HG03558 (cell line): ENCODE measurements around the gene ZCCHC3.
A peak's percentile ranks its signal among the peaks of the same experiment; 100 is the strongest.

Source experiments
- ATAC-seq: cut with Tn5 transposase; IDR thresholded peaks from one replicate; pipeline ENCODE4 v1.9.1; 2021; ENCODE audit warnings: moderate number of reproducible peaks; ENCODE audit not compliant: unreplicated experiment; ENCODE audit errors: extremely low read depth

ZCCHC3 gene

DNA sequence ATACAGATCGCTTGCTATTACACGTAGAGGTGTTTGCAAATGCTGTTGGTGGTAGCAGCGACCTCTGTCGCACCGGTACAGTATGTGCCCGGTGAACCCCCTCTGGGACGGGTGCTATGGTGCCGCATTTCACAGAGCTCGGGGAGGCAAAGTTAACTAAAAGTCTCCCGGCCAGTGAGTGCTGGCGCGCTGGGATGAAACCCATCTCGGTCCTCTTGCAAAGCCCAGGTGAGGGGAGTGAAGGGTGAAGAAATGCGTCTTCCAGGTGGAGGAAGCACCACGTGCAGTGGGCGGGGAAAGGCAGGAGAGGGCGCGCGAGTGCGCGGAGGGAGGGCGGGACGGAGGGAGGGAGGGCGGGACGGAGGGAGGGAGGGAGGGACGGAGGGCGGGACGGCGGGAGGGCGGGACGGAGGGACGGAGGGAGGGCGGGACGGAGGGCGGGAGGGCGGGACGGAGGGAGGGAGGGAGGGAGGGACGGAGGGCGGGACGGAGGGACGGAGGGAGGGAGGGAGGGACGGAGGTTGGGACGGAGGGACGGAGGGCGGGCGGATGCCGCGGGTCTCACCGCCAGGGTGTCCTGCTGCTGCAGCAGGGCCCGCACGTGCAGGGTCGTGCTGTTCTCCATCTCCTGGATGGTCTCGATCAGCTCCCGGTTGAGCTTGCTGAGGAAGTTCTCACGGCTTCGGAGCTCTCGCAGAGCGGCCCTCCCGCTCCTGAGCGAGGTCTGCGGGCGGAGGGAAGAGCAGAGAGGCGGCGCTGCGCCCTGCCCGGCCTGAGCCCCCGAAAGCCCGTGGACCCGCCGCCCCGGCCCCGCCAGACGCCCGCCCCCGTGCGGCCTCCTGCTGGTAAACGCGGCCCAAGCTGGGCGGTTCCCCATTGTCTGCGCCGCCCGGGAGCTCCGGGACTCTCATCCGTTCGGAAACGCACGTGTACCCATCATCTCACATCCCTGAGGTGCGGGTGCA is 18.5 kb upstream of the ZCCHC3 start:
- no peak for ATAC-seq

DNA sequence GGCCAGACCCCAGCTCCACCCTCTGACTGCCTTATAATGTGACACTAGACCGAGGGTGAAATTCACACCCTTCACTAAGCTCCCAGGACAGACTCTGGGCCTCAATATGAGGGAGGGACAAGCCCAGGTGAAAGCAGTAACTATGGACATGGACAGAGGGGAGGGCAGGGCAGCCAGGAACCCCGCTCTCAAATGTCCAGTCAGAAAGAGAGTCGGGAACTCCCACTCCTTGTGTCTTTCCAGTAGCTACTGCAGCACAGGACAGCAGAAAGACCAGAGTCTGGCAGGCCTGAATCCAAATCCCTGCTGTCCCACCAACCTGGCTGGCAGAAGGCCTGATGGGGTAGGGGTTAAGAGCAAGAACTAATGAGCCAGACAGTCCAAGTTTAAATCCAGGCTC is 13.2 kb upstream of the ZCCHC3 start:
- ATAC-seq = no peak

DNA sequence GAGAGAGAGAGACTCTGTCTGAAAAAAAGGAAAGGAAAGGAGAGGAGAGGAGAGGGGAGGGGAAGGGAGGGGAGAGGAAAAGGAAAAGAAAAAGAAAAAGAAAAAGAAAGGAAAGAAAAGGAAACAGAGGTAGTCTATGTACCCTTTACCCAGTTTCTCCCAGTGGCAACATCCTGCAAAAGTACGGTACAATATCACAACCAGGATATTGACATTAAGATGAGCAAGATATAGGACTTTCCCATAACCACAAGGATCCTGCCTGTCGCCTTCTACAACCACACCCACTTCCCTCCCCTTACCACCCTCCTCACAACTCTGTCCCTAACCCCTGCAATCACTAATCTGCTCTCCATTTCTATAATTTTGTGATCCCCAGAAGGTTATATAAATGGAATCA is 10.9 kb upstream of the ZCCHC3 start:
- ATAC-seq = no peak

DNA sequence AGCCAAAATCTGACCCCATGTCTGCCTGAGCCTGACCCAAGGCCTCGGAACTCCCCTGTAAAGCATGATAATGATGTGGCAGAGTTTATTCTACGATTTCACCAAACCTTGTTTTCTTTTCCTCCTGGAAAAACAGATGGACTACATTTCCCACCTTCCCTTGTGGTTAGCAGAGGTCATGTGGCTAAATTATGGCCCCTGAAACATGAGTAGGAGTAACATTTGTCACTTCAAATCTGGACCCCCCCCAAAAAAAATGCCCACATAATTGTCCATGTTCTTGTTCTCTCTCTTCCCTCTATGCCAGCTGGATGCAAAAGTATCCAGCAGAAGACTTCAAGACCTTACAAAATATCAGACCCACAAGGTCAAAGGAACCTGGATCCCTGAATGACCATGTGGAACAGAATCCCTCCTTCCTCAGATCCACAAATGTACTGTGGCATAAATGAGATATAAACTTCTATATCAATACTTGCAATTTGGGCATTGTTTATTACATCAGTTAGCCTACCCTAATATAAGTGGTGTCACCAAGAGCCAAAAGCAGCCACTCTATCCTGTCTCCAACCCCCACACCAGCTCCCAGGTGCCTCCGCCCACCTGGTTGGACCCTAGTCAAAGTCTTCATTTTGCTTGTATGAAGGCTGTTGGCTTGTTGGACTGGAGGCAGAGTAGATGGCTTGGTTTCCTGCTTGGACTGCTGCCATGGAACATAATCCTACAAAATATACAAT is 8.2 kb upstream of the ZCCHC3 start:
- no peak for ATAC-seq

DNA sequence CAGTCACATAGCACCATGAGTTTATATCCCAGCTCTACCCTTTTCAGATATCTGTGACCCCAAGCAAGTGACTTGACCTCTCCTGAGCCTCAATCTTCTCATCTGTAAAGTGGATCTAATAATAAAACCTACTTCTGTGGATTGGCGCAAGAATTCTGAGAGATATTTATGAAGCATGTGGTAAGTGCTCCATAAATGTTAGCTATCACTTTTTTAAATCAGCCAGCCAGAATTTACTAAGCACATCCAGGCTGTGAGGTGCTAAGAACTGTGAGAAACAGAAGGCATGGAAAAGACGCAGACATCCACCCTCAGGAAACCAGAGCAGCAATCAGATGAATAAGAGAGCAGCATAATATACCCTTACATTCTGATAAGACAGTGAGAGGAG is 7.7 kb upstream of the ZCCHC3 start:
- no peak for ATAC-seq

DNA sequence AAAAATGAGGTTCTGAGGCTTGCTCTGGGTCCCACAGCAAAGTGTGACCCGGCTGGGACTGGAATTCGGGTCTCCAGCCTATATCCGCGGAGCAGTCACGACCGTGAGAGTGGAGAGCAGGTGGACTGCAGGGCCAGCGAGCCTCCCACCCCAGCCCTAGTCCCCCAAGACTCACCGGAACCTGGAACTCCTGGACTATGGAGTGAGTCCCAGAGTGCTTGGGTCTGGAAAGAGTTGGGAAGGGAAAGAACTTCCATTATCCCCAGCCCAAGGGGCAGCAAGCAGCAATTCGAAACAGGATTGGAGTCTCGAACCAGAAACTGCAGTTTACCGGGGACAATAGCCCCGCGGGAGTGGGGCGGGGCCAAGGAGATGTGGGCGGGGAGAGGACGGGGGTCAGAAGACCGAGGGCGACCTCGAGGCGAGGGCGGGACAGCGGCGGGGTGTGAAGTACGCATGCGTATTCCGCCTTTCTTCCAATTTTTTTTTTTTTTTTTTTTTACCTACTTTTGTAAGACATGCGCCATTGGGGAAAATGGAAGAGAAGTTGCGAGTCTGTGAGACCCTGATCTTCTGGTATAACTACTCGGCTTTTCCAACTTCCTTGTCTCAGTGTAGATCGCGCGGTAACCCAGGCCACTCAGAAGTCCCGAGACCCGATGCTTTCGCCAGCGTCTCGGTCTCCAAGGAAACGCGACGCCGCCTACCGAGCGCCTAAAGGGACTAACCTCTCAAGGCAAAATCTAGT is 7.1 kb upstream of the ZCCHC3 start, which contains the start of gene C20orf96:
C20orf96 (minus strand) TSS at position 667 of the 748 bp plus-strand sequence; CDS start at position 527, 140 bp downstream.
- no peak for ATAC-seq

DNA sequence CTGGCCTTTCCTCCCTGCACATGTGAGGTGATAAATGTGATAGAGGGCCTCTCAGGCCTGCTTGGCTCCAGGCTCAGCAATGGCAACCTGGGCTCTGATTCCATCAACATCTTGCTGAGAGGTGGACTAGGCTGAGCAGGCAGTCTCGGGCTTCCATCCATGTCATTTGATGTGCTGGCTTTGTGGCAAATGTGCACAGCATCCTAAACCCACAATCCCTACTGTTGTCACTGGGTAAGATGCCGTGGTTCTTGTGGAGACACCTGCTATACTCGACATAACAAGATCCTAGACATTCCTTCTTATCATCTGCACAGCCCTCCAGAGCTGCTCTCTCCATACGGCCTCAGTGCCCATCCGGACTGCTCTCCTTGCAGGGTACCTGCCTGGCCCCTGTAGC is 2.8 kb upstream of the ZCCHC3 start:
- ATAC-seq = no peak

DNA sequence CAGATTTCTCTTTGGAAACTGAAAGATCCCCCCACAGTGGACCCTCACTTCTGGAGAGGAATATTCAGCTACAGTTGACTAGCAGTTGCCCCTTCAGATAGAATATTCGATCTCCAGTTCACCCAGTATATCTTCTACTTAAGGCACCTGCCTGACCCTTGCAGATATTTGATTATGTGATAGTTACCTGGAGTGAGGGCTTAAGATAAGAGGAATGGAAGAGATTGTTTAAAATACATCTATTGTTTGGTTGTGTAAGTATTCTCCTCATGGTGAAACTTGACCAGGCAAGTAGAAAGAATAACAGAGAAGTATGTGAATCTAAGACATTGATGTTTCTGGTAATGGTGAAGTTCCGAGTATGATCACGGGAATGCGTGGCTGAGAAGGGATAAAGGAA is 1.6 kb upstream of the ZCCHC3 start:
- ATAC-seq = no peak

DNA sequence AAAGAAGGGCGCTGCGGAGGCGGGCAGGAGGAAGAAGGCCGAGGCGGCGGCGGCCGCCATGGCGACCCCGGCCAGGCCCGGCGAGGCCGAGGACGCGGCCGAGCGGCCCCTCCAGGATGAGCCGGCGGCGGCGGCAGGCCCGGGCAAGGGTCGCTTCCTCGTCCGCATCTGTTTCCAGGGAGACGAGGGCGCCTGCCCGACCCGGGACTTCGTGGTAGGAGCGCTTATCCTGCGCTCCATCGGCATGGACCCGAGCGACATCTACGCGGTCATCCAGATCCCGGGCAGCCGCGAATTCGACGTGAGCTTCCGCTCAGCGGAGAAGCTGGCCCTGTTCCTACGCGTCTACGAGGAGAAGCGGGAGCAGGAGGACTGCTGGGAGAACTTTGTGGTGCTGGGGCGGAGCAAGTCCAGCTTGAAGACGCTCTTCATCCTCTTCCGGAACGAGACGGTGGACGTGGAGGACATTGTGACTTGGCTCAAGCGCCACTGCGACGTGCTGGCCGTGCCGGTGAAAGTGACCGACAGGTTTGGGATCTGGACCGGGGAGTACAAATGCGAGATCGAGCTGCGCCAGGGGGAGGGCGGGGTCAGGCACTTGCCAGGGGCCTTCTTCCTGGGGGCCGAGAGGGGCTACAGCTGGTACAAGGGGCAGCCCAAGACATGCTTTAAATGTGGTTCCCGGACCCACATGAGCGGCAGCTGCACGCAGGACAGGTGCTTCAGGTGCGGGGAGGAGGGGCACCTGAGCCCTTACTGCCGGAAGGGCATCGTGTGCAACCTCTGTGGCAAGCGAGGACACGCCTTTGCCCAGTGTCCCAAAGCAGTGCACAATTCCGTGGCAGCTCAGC is 780 bp downstream of the ZCCHC3 start:
- no peak for ATAC-seq

DNA sequence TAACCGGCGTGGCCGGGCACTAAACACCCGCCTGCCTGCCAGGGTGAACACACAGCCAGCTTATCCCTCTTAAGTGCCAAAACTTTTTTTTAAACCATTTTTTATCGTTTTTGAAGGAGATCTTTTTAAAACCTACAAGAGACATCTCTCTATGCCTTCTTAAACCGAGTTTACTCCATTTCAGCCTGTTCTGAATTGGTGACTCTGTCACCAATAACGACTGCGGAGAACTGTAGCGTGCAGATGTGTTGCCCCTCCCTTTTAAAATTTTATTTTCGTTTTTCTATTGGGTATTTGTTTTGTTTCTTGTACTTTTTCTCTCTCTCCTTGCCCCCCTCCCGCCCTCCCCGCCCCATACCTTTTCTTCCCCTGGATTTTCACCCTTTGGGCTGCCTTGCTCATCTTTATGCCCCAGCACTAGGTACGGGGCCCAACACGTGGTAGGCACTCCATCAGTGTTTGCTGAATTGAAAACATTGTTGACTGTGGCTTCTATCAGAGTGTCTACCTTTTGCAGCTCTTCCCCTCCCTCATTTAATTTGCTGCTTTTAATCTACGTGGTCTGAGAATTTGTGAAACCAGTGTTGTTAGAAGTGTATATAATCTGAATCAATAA is 1.5 kb downstream of the ZCCHC3 start:
- ATAC-seq = no peak

DNA sequence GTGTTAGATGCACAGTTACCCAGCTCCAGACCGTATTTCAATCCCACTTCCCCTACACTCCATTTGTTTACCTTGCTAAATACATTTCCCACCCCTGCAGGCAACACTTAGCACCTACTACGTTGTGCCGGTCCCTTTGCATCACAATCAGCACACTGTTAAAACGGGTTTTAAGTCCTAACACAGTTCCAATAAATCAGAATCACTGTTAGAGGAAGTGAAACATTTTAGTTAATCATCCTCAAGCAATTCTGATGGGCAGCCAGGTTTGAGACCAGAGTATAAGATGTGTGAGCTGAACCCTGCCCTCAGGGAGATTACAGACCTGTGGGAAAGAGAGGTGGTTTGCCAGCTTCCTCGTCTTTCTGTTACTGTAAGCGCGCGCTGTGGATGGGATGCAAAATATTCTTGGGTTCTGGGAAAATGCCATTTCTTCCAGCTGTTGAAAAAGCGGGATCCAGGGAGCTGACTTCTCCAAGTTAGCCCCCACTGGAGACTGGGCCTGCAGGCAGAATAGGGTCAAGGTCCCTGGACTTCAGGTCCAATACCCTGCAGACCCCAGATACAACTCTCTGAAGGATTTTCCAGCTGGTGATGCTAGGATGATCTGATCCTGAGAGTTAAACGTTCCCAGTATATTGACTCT is 3.1 kb downstream of the ZCCHC3 start:
- no peak for ATAC-seq

DNA sequence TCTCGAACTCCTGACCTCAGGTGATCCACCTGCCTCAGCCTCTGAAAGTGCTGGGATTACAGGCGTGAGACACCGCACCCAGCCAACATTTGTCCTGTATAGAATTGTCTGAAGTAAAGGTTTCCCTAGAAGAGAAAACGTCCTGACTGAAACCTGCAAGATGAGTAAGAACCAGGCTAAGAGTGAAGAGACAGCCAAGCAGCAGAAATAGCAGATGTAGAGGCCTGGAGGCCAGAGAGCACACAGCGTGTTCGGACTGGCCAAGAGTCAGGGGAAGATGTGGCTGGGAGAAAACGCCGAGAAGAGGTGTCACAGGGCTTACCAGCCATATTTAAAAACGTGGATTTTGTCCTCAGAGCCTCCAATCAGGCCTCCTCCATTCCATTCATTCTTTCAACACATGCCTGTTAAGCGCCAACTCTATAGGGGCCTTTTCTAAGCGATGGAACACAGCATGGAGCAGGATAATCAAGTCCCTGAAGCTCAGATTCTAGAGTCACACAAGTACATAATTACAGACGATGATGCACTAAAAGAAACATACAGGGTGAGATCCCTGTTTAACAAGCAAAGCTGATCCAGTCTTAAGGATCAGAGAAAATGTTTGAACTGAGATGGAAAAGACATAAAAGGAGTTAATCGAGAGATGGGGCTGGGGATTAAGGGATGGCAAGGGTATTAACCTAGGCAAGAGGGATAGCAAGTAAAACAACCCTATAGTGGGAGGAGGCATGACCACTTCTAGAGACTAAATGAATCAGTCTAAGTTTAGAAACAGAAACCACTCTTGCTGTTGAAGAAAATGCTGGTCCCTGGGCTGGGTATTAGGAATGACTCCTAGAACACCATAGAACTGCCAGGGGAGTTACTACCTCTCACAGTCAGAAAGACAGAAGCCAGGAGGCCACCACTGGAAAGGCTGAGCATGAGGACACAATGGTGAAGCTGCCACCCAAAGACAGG is 4.8 kb downstream of the ZCCHC3 start:
- no peak for ATAC-seq

DNA sequence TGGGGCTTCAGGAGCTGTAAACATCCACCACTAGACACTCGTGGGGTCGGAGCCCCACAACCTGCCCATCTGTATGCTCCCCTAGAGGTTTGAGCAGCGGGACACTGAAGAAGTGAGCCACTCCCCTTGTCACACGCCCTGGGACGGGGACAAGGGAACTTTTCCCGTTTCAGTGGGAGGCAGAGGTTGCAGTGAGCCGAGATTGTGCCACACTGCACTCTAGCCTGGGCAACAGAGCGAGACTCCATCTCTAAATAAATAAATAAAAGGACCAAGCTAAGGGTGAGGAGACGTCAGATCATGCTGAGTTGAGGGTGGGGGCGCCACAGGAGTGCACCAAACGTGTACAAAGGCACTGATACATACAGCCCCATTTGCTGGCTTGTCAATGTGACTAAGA is 8.4 kb downstream of the ZCCHC3 start:
- ATAC-seq = no peak

DNA sequence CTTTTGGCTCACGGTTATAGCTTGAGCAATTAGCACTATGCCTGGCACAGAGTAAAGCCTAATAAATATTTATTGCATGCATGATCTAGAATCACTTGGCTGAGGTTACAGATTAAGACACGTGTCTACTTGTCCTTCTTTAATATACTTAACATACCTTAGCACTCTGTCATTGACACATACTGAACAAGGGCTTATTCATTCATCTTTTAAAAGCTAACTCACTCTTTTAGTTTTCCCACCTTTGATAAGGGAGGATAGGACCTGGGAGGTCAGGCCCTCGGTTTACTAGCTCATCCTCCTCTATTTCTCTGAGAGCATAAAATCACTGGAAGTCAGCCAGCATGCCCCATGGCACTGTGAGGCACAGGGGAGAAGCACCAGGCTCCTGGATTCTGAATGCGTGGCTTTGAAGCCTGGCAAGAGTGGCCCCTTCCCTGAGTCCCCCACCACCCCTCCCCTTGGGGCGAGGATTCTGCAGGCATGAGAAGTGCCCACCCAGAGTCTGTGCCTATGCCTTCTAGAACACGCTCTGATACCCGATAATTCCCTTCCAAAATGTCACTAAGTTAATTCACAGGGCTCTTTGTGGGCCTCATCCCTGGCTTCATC is 11.2 kb downstream of the ZCCHC3 start:
- ATAC-seq = no peak

DNA sequence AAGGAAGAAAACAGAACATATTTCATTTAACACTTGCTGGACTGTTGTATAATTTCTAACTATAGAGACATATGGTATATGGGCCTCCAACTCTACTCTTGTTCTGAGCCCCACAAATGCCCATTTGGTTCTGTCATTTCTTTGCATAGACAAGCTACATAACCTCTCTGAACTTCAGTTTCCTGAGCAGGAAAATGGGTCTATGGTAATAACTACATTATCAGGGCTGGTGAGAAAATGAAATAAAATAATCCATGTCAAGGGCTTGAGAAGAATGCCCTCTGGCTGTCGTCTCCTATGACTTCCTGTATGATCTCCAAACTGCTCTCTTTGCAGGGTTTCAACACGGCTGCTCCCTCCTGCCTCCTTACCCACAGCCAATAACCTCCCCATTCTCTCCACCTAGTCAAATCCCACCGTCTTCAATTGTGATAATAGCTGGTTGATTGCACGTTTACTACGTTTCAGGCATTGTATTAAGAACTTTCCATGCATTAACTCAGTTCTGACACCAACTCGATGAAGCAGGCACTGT is 12.0 kb downstream of the ZCCHC3 start:
- no peak for ATAC-seq

DNA sequence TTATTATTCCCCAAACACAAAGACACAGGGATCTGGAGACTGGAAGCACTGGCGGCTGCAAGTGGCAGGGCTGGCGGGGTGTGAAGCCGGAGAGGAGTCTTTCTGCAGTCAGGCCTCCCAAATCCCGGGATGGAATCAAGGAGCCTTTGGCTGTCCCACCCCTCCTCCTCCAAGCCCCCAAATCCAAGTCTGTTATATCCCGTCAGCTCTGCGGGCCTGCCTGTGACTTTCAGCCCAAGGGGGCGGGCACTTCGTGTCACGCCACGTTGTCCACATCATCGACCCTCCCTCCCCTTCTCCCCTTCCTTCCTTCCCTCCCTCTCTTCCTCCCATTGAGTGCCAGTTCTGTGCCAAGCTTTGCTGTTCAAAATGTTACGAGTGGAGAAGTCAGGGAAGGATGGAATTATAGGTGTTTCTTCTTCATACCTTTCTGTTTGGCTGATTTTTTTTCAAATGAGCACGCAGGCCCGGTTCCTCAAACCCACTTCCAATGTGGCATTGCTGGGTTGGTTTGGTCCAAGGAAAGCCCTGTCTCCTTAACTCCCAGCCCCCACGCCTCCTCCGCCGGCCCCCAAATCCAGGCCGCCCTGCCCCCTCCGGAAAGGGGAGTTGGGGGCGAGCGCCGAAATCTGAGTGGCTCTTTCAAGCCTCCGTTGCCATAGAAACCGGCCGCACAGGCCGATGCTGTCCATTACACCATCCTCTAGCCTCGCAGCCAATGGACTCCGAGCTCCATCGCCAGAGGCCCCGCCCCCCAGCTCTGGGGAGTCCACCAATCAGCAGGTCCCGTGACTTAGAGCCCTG is 12.7 kb downstream of the ZCCHC3 start:
- peak; percentile 97 for ATAC-seq
